ENCODE results near the gene ZNF324. TPM values are rescaled to one million over a fixed set of nuclear protein-coding genes. Genes with fewer than 3 reads are reported as not detected.

The ZNF324 gene
- total and polyA plus RNA-seq, 2 of the 13 experiments (the other 11 are each of a cell fraction or from before 2014, with no cell fraction given): 1.1 to 4.7 TPM

DNA sequence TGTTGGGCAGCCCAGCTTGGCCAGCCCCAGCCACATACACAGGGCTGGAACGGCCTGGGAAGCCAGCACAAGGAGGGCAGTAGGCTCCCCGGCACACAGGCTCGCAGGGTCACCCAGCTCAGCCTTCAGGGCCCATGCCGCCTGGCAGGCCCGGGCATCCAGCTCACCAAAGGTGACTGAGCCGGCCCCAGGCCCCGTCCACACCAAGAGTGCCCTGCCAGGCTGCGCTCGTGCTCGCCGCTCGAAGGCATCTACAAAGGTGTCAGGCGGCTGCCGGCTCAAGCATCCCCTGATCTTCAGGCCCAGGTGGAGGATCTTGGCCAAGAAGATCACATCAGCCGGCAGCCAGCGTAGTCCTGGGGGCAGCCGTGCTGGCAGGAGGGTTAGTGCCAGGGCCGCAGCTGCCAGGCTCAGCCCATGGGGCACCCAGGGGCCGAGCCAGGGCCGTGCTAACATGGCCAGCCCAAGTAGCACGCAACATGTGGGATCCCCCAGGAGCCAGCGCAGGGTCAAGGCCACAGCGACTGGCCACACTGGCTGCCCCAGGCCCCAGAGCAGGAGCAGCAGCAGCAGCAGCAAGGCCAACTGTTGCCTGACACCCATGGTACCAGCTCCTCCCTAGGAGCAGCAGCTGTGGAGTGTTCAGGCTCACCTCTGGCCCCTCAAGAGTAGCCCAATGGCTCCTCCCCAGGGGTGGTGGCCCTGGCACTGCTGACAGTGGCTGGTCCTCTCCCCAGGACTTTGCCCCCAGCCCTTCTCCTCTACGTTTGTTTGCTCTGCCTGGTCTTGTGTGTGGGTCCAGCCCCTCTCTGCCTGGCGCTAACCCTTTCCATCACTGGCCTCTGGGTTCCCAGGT is 44.7 kb downstream of the ZNF324 start, which contains the start of gene SLC27A5 (continued):
- TF ChIP-seq SP4 (CRISPR knock-in tag; IDR thresholded peaks at IDR 0.05): peak; percentile 58; the same call in 1 of the 2 replicates
- peak; percentile 72 for TF ChIP-seq GATAD2A (CRISPR knock-in tag; IDR thresholded peaks at IDR 0.05)
- peak; percentile 53 for TF ChIP-seq FOXA3 (CRISPR knock-in tag; IDR thresholded peaks at IDR 0.05)
- TF ChIP-seq ZNF367 (CRISPR knock-in tag; IDR thresholded peaks at IDR 0.05; ENCODE audit: borderline replicate concordance): no peak
- TF ChIP-seq MZF1 (CRISPR knock-in tag; IDR thresholded peaks at IDR 0.05; ENCODE audit: borderline replicate concordance): no peak
- no peak for TF ChIP-seq HCFC1 (IDR thresholded peaks at IDR 0.05; ENCODE audit: low read depth, low read length)
- TF ChIP-seq, protein P1, sequence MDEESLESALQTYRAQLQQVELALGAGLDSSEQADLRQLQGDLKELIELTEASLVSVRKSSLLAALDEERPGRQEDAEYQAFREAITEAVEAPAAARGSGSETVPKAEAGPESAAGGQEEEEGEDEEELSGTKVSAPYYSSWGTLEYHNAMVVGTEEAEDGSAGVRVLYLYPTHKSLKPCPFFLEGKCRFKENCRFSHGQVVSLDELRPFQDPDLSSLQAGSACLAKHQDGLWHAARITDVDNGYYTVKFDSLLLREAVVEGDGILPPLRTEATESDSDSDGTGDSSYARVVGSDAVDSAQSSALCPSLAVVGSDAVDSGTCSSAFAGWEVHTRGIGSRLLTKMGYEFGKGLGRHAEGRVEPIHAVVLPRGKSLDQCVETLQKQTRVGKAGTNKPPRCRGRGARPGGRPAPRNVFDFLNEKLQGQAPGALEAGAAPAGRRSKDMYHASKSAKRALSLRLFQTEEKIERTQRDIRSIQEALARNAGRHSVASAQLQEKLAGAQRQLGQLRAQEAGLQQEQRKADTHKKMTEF (CRISPR knock-in tag; IDR thresholded peaks at IDR 0.05): peak; percentile 67
- TF ChIP-seq, protein P2, sequence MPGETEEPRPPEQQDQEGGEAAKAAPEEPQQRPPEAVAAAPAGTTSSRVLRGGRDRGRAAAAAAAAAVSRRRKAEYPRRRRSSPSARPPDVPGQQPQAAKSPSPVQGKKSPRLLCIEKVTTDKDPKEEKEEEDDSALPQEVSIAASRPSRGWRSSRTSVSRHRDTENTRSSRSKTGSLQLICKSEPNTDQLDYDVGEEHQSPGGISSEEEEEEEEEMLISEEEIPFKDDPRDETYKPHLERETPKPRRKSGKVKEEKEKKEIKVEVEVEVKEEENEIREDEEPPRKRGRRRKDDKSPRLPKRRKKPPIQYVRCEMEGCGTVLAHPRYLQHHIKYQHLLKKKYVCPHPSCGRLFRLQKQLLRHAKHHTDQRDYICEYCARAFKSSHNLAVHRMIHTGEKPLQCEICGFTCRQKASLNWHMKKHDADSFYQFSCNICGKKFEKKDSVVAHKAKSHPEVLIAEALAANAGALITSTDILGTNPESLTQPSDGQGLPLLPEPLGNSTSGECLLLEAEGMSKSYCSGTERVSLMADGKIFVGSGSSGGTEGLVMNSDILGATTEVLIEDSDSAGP (CRISPR knock-in tag; IDR thresholded peaks at IDR 0.05; ENCODE audit: borderline replicate concordance): peak; percentile 53; the same call in 1 of the 2 replicates
- TF ChIP-seq CENPT (CRISPR knock-in tag; IDR thresholded peaks at IDR 0.05; ENCODE audit: low read depth): 0 out of 2 replicates have a peak, but pooled peaks have one; percentile 24
- 0 out of 2 replicates have a peak, but pooled peaks have one; percentile 52 for TF ChIP-seq HOXD1 (CRISPR knock-in tag; IDR thresholded peaks at IDR 0.05)
- TF ChIP-seq YEATS2 (CRISPR knock-in tag; IDR thresholded peaks at IDR 0.05; ENCODE audit: borderline replicate concordance): no peak
- TF ChIP-seq NR3C1 (CRISPR knock-in tag; IDR thresholded peaks at IDR 0.05): no peak
- TF ChIP-seq ZC3H13 (CRISPR knock-in tag; IDR thresholded peaks at IDR 0.05): 0 out of 2 replicates have a peak, but pooled peaks have one; percentile 18
- TF ChIP-seq MYC (CRISPR knock-in tag; IDR thresholded peaks at IDR 0.05; ENCODE audit: borderline replicate concordance): peak; percentile 78; the same call in 1 of the 2 replicates
- no peak for TF ChIP-seq TBX3 (IDR thresholded peaks at IDR 0.05; ENCODE audit: borderline replicate concordance)
- peak; percentile 54; the same call in 1 of the 2 replicates for TF ChIP-seq ZNF567 (CRISPR knock-in tag; IDR thresholded peaks at IDR 0.05; ENCODE audit: borderline replicate concordance)
- TF ChIP-seq, protein P3, sequence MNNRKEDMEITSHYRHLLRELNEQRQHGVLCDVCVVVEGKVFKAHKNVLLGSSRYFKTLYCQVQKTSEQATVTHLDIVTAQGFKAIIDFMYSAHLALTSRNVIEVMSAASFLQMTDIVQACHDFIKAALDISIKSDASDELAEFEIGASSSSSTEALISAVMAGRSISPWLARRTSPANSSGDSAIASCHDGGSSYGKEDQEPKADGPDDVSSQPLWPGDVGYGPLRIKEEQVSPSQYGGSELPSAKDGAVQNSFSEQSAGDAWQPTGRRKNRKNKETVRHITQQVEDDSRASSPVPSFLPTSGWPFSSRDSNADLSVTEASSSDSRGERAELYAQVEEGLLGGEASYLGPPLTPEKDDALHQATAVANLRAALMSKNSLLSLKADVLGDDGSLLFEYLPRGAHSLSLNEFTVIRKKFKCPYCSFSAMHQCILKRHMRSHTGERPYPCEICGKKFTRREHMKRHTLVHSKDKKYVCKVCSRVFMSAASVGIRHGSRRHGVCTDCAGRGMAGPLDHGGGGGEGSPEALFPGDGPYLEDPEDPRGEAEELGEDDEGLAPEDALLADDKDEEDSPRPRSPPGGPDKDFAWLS (CRISPR knock-in tag; IDR thresholded peaks at IDR 0.05; ENCODE audit: borderline replicate concordance): peak; percentile 82; the same call in 1 of the 2 replicates
- no peak for TF ChIP-seq ZNF614 (CRISPR knock-in tag; IDR thresholded peaks at IDR 0.05; ENCODE audit: borderline replicate concordance)
- 0 out of 2 replicates have a peak, but pooled peaks have one; percentile 59 for TF ChIP-seq ZNF101 (CRISPR knock-in tag; IDR thresholded peaks at IDR 0.05; ENCODE audit: borderline replicate concordance, low read depth)
- peak; percentile 56; the same call in 1 of the 2 replicates for TF ChIP-seq NCOA2 (CRISPR knock-in tag; IDR thresholded peaks at IDR 0.05)
- TF ChIP-seq, protein P4, sequence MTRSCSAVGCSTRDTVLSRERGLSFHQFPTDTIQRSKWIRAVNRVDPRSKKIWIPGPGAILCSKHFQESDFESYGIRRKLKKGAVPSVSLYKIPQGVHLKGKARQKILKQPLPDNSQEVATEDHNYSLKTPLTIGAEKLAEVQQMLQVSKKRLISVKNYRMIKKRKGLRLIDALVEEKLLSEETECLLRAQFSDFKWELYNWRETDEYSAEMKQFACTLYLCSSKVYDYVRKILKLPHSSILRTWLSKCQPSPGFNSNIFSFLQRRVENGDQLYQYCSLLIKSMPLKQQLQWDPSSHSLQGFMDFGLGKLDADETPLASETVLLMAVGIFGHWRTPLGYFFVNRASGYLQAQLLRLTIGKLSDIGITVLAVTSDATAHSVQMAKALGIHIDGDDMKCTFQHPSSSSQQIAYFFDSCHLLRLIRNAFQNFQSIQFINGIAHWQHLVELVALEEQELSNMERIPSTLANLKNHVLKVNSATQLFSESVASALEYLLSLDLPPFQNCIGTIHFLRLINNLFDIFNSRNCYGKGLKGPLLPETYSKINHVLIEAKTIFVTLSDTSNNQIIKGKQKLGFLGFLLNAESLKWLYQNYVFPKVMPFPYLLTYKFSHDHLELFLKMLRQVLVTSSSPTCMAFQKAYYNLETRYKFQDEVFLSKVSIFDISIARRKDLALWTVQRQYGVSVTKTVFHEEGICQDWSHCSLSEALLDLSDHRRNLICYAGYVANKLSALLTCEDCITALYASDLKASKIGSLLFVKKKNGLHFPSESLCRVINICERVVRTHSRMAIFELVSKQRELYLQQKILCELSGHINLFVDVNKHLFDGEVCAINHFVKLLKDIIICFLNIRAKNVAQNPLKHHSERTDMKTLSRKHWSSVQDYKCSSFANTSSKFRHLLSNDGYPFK (CRISPR knock-in tag; IDR thresholded peaks at IDR 0.05; ENCODE audit: borderline replicate concordance): peak; percentile 40; the same call in 1 of the 2 replicates
